Ovary (tissue), 3 donors: ENCODE measurements around the gene MIP.

Experiments
- EP300 ChIP-seq: sonication (generic); formaldehyde crosslinking; IDR thresholded peaks from one replicate; pipeline ENCODE4 v1.6.1; 2017; ENCODE audit warnings: antibody characterized with exemption
- POLR2A ChIP-seq: fragments of 450-650 bp; IDR thresholded peaks from one replicate; pipeline ENCODE4 v1.6.1; 2017; ENCODE audit warnings: antibody characterized with exemption, mild to moderate bottlenecking, moderate library complexity
- TF ChIP-seq, protein P1 (sequence below), 3 donors: fragments of 450-650 bp in 2 of 3; fragments of 200-600 bp in 1 of 3; IDR thresholded peaks; one replicate each; pipeline versions ENCODE4 v1.5.1 to v1.8.0; 2016 to 2022; ENCODE audit warnings: antibody characterized with exemption in 3 of 3, mild to moderate bottlenecking in 1 of 3
- donor health status: DM: no; HTN: no; CAD: no.

DNA sequence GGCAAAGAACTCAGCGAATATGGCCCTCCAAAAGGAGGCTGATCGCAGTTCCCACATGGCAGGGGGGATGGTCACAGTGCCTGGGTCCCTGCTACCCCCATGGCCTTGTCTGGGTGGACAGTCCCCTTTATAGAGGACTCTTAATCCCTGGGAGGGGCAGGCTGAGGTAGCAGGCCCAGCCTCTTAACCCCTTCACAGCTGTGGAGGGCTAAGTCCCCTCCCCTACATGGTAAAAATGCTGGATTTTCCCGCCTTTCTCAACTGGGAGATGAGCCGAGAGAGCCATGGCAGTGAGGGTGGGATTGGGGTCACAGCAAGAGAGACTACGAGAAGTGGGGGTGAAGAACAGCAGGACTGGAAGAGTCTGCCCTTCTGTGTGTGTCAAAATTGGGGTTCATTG is at the start of gene MIP:
- TF ChIP-seq, protein P1, sequence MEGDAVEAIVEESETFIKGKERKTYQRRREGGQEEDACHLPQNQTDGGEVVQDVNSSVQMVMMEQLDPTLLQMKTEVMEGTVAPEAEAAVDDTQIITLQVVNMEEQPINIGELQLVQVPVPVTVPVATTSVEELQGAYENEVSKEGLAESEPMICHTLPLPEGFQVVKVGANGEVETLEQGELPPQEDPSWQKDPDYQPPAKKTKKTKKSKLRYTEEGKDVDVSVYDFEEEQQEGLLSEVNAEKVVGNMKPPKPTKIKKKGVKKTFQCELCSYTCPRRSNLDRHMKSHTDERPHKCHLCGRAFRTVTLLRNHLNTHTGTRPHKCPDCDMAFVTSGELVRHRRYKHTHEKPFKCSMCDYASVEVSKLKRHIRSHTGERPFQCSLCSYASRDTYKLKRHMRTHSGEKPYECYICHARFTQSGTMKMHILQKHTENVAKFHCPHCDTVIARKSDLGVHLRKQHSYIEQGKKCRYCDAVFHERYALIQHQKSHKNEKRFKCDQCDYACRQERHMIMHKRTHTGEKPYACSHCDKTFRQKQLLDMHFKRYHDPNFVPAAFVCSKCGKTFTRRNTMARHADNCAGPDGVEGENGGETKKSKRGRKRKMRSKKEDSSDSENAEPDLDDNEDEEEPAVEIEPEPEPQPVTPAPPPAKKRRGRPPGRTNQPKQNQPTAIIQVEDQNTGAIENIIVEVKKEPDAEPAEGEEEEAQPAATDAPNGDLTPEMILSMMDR (IDR thresholded peaks at IDR 0.05) = no peak
- TF ChIP-seq POLR2A = no peak
- TF ChIP-seq EP300 = no peak
